IPS DF 6.9 (cell line): Measurements from ENCODE around the gene IL1RAPL1.

Experiments used
- DNase-seq: peaks from one replicate; pipeline ENCODE4 v3.0.0-alpha.2; 2013; ENCODE audit warnings: low read depth, low spot score
- H3K27ac ChIP-seq: one replicate; pipeline ENCODE4 v1.5.1; 2013; ENCODE audit warnings: low read length, control low read depth
- H3K27me3 ChIP-seq: 2 replicates; pipeline ENCODE4 v1.6.1; 2013; ENCODE audit warnings: mild to moderate bottlenecking, low read length; ENCODE audit not compliant: control insufficient read depth, insufficient read depth
- H3K36me3 ChIP-seq: 2 replicates; pipeline ENCODE4 v1.6.1; 2013; ENCODE audit warnings: low read length; ENCODE audit not compliant: control insufficient read depth, insufficient read depth
- H3K4me1 ChIP-seq: 2 replicates; pipeline ENCODE4 v1.6.1; 2013; ENCODE audit warnings: low read length; ENCODE audit not compliant: control insufficient read depth, insufficient read depth
- H3K4me3 ChIP-seq: 2 replicates; pipeline ENCODE4 v1.5.1; 2013; ENCODE audit warnings: mild to moderate bottlenecking, low read length
- H3K9me3 ChIP-seq: 2 replicates; pipeline ENCODE4 v1.6.1; 2013; ENCODE audit warnings: low read length, inconsistent platforms; ENCODE audit not compliant: control insufficient read depth, insufficient read depth
- WGBS: extraction: QIAGEN DNeasy Blood & Tissue Kit; methylation state at CpG from one replicate; pipeline ENCODE4 v1.1.7; 2013; ENCODE audit warnings: mixed read lengths, missing lambda C conversion rate; ENCODE audit not compliant: insufficient read length, insufficient coverage; 5-methylcytosine and 5-hydroxymethylcytosine counted together

Gene IL1RAPL1

DNA sequence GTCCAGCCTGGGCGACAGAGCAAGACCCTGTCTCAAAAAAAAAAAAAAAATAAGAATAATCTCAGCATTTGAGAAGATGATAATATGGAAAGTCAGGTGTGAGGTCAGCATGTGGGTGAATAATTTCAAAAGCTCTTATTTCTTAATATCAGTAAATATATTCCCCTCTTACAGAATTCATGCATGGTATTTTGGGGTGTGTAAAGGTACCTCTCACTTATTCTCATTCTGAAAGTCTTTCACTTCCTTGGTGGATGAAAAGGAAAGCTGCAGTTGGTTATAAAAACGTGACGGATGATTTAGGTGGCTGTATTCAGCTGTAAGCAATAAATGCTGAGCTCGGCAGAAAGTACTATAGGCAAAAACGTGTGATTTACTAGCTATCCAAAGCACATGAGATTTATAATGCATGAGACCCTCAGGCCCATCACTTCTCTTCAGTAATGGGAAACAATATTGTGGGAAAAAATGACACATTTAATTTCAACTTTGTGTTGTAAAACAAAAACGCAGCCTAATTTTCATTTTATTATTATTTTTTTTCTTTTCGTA, 1275.0 kb downstream of the IL1RAPL1 start:
- Histone ChIP-seq H3K4me3 (no peak overlapping the region), H3K36me3 (no peaks in the 10 kb centered on the region), H3K9me3 (no peaks in the 10 kb centered on the region), H3K27me3 (no peaks in the 10 kb centered on the region), H3K27ac (no peak overlapping the region), H3K4me1 (no peaks in the 10 kb centered on the region)
- no CpG with 5 or more reads among the region's 7 CpGs for WGBS
- no peak for DNase-seq

DNA sequence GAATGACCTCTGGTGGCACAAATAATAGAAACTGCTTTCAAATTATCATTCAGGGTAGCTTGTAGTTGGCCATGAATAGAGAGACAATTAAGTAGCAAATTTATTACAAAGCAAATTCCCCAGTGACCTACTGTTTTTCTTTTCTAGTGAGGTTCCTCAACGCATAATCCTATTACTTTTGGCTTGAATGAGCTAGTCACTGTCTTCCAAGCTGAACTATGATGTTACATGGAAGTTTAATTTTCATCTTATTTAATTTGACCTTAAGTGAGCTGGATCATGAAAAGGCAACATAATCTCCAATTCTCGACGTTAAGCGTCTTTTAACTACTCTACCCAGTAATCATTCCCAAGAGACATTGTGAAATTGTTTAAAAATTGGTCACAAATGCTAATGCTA, 1280.7 kb downstream of the IL1RAPL1 start:
- WGBS: no CpG with 5 or more reads among the region's 4 CpGs
- H3K27me3 ChIP-seq: no peaks in the 10 kb centered on the region
- DNase-seq: no peak
- no peak overlapping the region for H3K27ac ChIP-seq
- no peak overlapping the region for H3K4me3 ChIP-seq
- H3K9me3 ChIP-seq: no peaks in the 10 kb centered on the region
- H3K4me1 ChIP-seq: no peaks in the 10 kb centered on the region
- no peaks in the 10 kb centered on the region for H3K36me3 ChIP-seq

DNA sequence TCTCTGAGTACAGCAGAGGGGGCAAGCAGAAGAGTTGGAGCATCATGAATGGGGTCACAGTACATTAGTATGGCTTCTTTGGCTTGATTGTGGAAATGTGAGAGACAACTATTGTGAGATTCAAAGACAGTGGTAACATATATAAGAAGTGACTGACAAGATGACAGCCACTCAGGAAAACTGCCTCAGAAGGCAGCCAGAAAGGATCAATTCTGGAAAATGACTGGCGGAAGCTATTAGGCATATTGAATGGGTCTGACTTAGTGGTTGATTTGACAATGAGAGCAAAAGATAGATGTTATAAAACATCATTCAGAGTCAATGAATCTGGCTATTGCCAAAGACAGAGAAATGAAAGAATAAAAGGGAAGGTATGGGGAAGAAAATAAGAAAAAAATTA, 1282.6 kb downstream of the IL1RAPL1 start:
- Histone ChIP-seq H3K27ac (no peak overlapping the region), H3K4me3 (no peak overlapping the region), H3K4me1 (no peaks in the 10 kb centered on the region), H3K36me3 (no peaks in the 10 kb centered on the region), H3K9me3 (no peaks in the 10 kb centered on the region), H3K27me3 (no peaks in the 10 kb centered on the region)
- DNase-seq: no peak
- WGBS: no CpG with 5 or more reads among the region's 1 CpG

DNA sequence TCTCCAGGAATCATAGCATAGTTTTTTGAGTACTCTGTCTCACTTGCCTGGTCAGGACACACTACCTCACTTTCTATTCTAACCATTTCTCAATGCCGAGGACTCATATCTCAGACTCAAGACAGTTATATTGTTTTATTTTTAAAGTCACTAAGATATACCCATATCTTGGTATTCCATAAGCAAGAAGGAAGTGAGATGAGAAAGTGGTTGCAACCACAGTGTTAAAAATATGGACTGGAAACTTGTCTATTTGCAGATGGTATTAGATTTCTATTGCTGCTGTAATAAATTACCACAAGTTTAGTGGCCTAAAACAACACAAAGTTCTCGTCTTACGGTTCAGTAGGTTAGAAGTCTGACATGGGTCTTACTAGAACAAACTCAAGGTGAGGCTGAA, 1283.4 kb downstream of the IL1RAPL1 start:
- WGBS: no CpG with 5 or more reads among the region's 3 CpGs
- no peaks in the 10 kb centered on the region for H3K27me3 ChIP-seq

DNA sequence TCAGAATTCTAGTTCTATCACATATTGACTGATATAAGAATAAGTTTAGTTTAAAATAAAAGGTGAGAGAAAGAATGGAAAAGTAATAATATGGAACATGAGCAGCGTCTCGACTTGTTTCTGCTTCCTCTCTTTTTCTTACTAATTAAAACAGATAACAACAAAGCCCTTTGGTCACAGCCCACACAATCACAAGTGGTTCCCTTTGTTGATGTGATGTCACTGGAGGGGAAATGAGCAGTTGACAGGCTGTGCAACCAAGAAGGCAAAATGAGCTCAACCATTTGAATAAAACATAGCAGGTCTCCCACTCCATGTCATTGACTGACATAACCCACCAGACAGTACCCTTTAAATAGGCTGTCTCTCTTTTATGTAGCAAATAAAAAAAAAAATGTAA, 1285.6 kb downstream of the IL1RAPL1 start:
- no peak overlapping the region for H3K27ac ChIP-seq
- no CpG with 5 or more reads among the region's 2 CpGs for WGBS
- no peaks in the 10 kb centered on the region for H3K4me1 ChIP-seq
- DNase-seq: no peak
- no peaks in the 10 kb centered on the region for H3K36me3 ChIP-seq
- H3K27me3 ChIP-seq: no peaks in the 10 kb centered on the region
- no peaks in the 10 kb centered on the region for H3K9me3 ChIP-seq
- no peak overlapping the region for H3K4me3 ChIP-seq

More for the DNA sequence above, 1283.4 kb downstream of the IL1RAPL1 start:
- no peak overlapping the region for H3K27ac ChIP-seq
- H3K4me1 ChIP-seq: no peaks in the 10 kb centered on the region
- no peak for DNase-seq
- H3K4me3 ChIP-seq: no peak overlapping the region
- no peaks in the 10 kb centered on the region for H3K9me3 ChIP-seq
- no peaks in the 10 kb centered on the region for H3K36me3 ChIP-seq

DNA sequence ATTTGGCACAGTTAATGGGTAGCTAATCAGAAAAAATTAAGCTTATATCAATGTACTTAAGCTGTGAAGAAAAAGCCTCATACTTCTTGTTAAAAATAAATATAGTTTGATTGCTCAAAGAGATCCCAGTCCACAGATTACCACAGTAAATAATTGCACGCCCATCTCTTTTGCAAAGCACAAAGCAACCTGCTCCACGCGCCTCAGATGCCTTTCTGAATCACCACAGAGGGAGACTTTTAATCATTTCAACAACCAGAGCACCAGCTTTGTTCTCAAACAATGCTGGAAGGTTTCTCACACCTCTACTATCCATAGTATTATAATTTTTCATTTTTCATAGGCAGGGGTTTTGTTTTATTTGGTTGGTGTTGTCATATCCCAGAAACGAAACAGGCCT, 1289.5 kb downstream of the IL1RAPL1 start:
- no peaks in the 10 kb centered on the region for H3K36me3 ChIP-seq
- no peaks in the 10 kb centered on the region for H3K4me1 ChIP-seq
- H3K27me3 ChIP-seq: no peaks in the 10 kb centered on the region
- WGBS: no CpG with 5 or more reads among the region's 4 CpGs
- no peaks in the 10 kb centered on the region for H3K9me3 ChIP-seq
- no peak for DNase-seq
- H3K27ac ChIP-seq: no peak overlapping the region
- no peak overlapping the region for H3K4me3 ChIP-seq

DNA sequence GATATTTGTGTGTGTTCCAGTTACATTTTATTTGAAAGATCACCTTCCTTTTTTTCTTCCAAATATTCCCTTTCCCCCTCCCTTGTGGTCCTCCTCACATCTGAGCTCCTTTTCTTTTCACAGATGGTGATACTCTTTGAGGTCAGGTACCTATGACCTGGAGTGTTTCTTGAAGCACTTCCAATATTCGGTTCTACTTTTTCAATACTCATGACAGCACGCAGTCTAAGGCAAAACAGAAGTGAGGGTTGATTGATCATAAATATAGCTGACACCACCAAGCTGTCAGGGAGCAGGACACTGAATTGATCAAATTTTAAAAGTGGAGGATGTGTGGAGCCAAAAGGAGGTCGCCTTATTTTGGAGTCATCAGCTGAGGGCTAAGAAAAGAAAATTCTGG, 1293.7 kb downstream of the IL1RAPL1 start:
- Histone ChIP-seq H3K36me3 (no peaks in the 10 kb centered on the region), H3K4me3 (no peak overlapping the region), H3K27me3 (no peaks in the 10 kb centered on the region), H3K4me1 (no peaks in the 10 kb centered on the region), H3K9me3 (no peaks in the 10 kb centered on the region), H3K27ac (no peak overlapping the region)
- no CpG with 5 or more reads among the region's 3 CpGs for WGBS
- no peak for DNase-seq

DNA sequence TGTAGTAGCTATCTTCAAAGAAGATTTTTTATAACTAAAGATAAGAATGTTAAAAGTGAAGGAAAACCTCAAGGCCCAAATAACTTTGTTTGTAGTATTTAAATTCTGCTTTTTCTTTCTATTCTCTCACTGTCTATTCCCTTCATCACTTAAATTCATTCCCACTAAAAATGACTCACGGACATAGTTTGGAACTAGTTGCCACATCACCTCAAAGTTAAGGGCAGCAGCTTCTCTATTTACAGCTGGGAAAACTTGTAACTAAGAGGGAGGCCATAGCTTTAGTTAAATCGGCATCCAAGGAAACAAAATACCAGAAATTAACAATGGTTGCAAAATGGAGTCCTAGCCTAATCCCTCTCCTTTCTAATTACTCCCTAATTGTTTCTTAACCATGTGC, 1302.8 kb downstream of the IL1RAPL1 start:
- DNase-seq: no peak
- H3K36me3 ChIP-seq: no peaks in the 10 kb centered on the region
- no peaks in the 10 kb centered on the region for H3K4me1 ChIP-seq
- no CpG with 5 or more reads among the region's 2 CpGs for WGBS
- H3K27ac ChIP-seq: no peak overlapping the region
- no peaks in the 10 kb centered on the region for H3K27me3 ChIP-seq
- H3K9me3 ChIP-seq: no peaks in the 10 kb centered on the region
- no peak overlapping the region for H3K4me3 ChIP-seq

DNA sequence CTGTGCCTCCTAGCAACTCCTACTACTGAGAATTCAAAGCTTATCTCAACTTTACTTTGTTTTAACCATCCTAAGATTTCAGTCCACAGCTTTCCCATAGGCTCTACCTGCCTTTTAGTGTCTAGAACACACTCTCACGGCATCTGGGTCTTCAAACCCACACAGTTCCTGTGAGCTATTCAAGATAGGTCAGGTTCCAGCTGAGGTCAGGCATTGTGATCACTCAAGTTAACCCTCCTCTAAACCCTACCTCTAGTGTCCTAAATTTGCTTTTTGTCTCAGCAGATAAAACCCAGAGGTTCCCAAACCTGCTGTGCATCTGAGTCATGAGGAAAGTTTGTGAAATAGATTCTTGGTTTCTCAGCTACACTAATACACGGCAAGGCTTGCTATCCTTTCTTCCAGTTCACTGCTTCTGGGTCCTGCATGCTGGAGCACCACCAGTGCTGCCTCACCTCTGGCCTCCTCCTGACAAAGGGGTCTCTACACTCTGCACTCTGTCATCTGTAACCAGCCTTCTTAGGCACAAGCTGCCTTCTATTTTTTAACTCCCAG, 1303.5 kb downstream of the IL1RAPL1 start:
- no peak for DNase-seq

DNA sequence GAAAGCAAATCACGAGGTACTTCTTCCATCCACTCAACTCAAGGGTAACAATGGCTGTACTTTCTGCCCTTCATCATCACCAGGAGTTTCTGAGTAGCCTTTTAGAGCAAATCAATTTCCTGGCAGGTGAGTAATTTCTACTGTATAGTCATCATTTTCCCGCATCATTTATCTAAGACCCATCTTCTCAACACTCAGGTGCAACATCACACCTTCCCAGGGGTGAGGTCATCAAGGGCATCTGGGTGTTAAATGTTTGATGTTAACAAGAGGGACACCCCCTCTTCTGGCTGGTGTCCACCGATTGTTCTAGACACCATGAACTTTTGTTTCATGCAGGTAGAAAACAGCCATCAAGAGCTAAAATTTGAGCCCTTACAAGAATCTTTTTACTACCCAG, 1314.8 kb downstream of the IL1RAPL1 start:
- Histone ChIP-seq H3K4me1 (no peaks in the 10 kb centered on the region), H3K27me3 (no peaks in the 10 kb centered on the region), H3K36me3 (no peaks in the 10 kb centered on the region), H3K9me3 (no peaks in the 10 kb centered on the region), H3K4me3 (no peak overlapping the region), H3K27ac (no peak overlapping the region)
- no CpG with 5 or more reads among the region's 3 CpGs for WGBS
- no peak for DNase-seq

More for the DNA sequence above, 1303.5 kb downstream of the IL1RAPL1 start:
- no peak overlapping the region for H3K4me3 ChIP-seq
- H3K27ac ChIP-seq: no peak overlapping the region
- no peaks in the 10 kb centered on the region for H3K36me3 ChIP-seq
- no peaks in the 10 kb centered on the region for H3K4me1 ChIP-seq
- no peaks in the 10 kb centered on the region for H3K9me3 ChIP-seq
- no CpG with 5 or more reads among the region's 2 CpGs for WGBS
- no peaks in the 10 kb centered on the region for H3K27me3 ChIP-seq

DNA sequence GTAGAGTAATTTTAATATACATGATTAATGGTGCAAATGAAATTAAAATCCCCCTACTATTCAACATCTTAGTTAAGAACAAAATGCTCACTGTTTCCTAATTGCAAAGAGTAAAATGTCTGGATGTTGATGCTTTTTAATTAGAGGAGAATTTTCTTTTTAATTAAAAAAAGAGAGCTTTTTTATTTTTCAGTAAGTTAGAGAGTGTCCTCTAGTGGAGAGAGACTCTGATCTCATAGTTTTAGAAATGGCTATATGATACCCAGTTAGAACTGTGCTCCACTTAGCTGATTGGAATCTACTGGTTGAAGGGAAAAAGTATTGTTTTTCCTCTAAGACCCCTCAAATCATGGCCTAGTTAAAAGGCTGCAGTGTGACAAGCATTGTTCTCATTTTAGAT, 1316.1 kb downstream of the IL1RAPL1 start:
- no peaks in the 10 kb centered on the region for H3K9me3 ChIP-seq
- no peaks in the 10 kb centered on the region for H3K27me3 ChIP-seq
- no peak for DNase-seq
- H3K36me3 ChIP-seq: no peaks in the 10 kb centered on the region
- H3K4me1 ChIP-seq: no peaks in the 10 kb centered on the region
- no peak overlapping the region for H3K27ac ChIP-seq
- no peak overlapping the region for H3K4me3 ChIP-seq
